Breast epithelium (tissue), 3 donors: Measurements from ENCODE around the gene SNAP25.

ENCODE experiments used
- CTCF ChIP-seq, 3 donors: fragments of 450-650 bp; IDR thresholded peaks; one replicate each; pipeline ENCODE4 v1.5.1; 2016 to 2017; ENCODE audit warnings: antibody characterized with exemption in 3 of 3, mild to moderate bottlenecking in 3 of 3, moderate library complexity in 3 of 3
- POLR2A ChIP-seq: fragments of 450-650 bp; IDR thresholded peaks from one replicate; pipeline ENCODE4 v1.6.1; 2016; ENCODE audit warnings: antibody characterized with exemption, mild to moderate bottlenecking, moderate library complexity
- POLR2AphosphoS5 ChIP-seq, 3 donors: sonication (generic); formaldehyde crosslinking; IDR thresholded peaks; one replicate each; pipeline ENCODE4 v1.6.1; 2017; ENCODE audit warnings: antibody characterized with exemption in 3 of 3

GRCh38 chr20:10324198-10324847 is 105.7 kb downstream of the SNAP25 start:
- no peak for TF ChIP-seq POLR2A
- TF ChIP-seq CTCF (IDR thresholded peaks at IDR 0.05): no peak
- TF ChIP-seq POLR2AphosphoS5 (IDR thresholded peaks at IDR 0.05): no peak
